CD8-positive, alpha-beta memory T cell (primary cell): ENCODE results near the gene PCGF1. TPM values are rescaled to one million over a fixed set of nuclear protein-coding genes. Genes with fewer than 3 reads are reported as not detected.

ENCODE experiments used
- CTCF ChIA-PET: fragments of 350-600 bp; sonication (Branson Sonifier 250); formaldehyde crosslinking; loops from one replicate; lab custom pipeline; 2021; ENCODE audit warnings: antibody characterized with exemption; lab: Charles Lee
- POLR2A ChIA-PET: fragments of 350-600 bp; sonication (Branson Sonifier 250); formaldehyde crosslinking; loops from one replicate; lab custom pipeline; 2021; ENCODE audit warnings: antibody characterized with exemption; lab: Charles Lee
- DNase-seq, 5 donors: peaks; one replicate each; pipeline versions ENCODE4 v3.0.0 to v3.0.0-alpha.2; 2020 to 2022; ENCODE audit warnings: mixed read lengths in 1 of 5
- H3K27ac ChIP-seq: one replicate; pipeline ENCODE4 v1.7.0; 2013; ENCODE audit warnings: low read depth, mild to moderate bottlenecking, low read length, moderate library complexity
- H3K27me3 ChIP-seq: 2 replicates; pipeline ENCODE4 v1.7.0; 2013; ENCODE audit warnings: low read length, mild to moderate bottlenecking; ENCODE audit not compliant: insufficient read depth, poor library complexity, severe bottlenecking
- H3K36me3 ChIP-seq: 2 replicates; pipeline ENCODE4 v1.7.0; 2013; ENCODE audit warnings: mild to moderate bottlenecking, low read length, moderate library complexity; ENCODE audit not compliant: insufficient read depth
- H3K4me1 ChIP-seq: 2 replicates; pipeline ENCODE4 v1.7.0; 2013; ENCODE audit warnings: mild to moderate bottlenecking, low read length, moderate library complexity; ENCODE audit not compliant: insufficient read depth
- H3K4me3 ChIP-seq: 2 replicates; pipeline ENCODE4 v1.7.0; 2013; ENCODE audit warnings: mild to moderate bottlenecking, low read length
- H3K9me3 ChIP-seq: 2 replicates; pipeline ENCODE4 v1.7.0; 2013; ENCODE audit warnings: mild to moderate bottlenecking, low read length
- H3K27ac Mint-ChIP-seq, 8 donors: one replicate each; pipeline ENCODE4 v1.8.0; 2020 to 2021; ENCODE audit warnings: mixed read lengths in 8 of 8, mild to moderate bottlenecking in 6 of 8, inconsistent platforms in 3 of 8, moderate library complexity in 3 of 8
- H3K27me3 Mint-ChIP-seq, 2 donors: one replicate each; pipeline ENCODE4 v1.8.0; 2020 to 2021; ENCODE audit warnings: mixed read lengths in 2 of 2, mild to moderate bottlenecking in 1 of 2, moderate library complexity in 1 of 2
- H3K36me3 Mint-ChIP-seq, 3 donors: one replicate each; pipeline ENCODE4 v1.8.0; 2020 to 2021; ENCODE audit warnings: mixed read lengths in 3 of 3, inconsistent platforms in 1 of 3, mild to moderate bottlenecking in 1 of 3
- H3K4me1 Mint-ChIP-seq, 3 donors: one replicate each; pipeline ENCODE4 v1.8.0; 2020 to 2021; ENCODE audit warnings: mixed read lengths in 3 of 3, inconsistent platforms in 1 of 3, mild to moderate bottlenecking in 1 of 3
- H3K4me3 Mint-ChIP-seq, 7 donors: one replicate each; pipeline ENCODE4 v1.8.0; 2020 to 2021; ENCODE audit warnings: mixed read lengths in 7 of 7, mild to moderate bottlenecking in 6 of 7, moderate library complexity in 4 of 7, inconsistent platforms in 2 of 7
- H3K9me3 Mint-ChIP-seq, 5 donors: one replicate each; pipeline ENCODE4 v1.8.0; 2020 to 2022; ENCODE audit warnings: mixed read lengths in 5 of 5, mild to moderate bottlenecking in 3 of 5, moderate library complexity in 2 of 5, inconsistent platforms in 1 of 5
- polyA plus RNA-seq: library from polyadenylated mRNA; unstranded; fragments of 300-500 nt; fragmentation: Illumina TruSeq; gene quantifications from one replicate; pipeline ENCODE4 v1.2.3, GENCODE V29; 2021
- total RNA-seq, 2 experiments: library from RNA; stranded (reverse); gene quantifications; one replicate each; pipeline ENCODE4 v1.2.3, GENCODE V29; 2021

Gene PCGF1
- total and polyA plus RNA-seq, 3 experiments from 2014 or later, result 17.2 to 38.7 (median 29.6) TPM

DNA sequence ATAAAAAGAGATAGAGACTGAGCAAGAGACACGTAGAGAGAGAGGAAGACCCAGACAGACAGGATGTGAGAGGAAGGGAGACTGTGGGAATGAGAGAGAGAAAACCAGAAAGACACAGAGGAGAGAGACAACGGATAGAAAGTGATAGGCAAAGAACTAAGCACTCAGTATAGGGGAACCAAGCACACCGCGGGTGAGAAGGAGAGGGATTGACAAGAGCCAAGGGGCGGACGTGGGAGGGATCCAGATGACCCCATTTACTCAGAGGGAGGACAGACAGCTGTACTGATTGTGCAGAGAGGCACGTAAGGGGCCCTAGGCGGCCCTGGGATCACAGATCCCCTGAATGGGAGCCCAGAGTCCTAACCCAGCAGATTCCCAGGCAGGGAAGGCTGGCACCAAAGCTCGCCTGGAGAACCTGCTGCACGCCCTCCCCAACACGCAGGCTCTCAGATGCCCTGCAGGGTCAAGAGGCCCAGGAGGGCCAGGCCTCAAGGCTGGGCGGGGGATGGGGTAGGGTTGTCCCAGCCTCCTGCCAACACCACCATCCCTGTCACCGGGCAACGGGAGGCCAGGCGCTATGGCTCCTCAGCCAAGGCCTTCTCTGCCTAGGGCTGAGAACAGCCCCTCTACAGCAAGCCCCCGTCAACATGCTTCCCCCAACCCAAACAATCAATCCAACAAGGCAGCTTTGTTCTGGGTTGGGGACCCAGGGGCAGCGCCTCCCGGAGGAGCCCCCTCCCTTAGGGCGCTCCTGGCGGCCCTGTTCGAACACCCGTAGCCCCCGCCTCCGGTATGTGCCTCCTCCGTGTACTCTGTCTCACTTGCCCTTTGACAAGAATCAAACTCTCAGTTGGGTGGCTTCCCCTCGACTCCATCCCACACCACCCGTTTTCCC is 45.7 kb upstream of the PCGF1 start:
- peak overlapping the region; percentile 79 for H3K27ac ChIP-seq
- Mint-ChIP-seq H3K4me3 (peak overlapping the region; percentile 75 to 98 (median 79)), H3K27ac (peak overlapping the region; percentile 64 to 89 (median 83)), H3K36me3 (peaks cover 0 to 22% (median 0%) of the 10 kb centered on the region in 3 donors), H3K27me3 (peaks cover 23 to 28% of the 10 kb centered on the region in 2 donors), H3K9me3 (peaks cover 0 to 2% (median 0%) of the 10 kb centered on the region in 5 donors), H3K4me1 (peaks cover 7 to 34% (median 19%) of the 10 kb centered on the region in 3 donors)
- H3K4me3 ChIP-seq, result no peak overlapping the region
- no peak for DNase-seq
- peaks cover 20% of the 10 kb centered on the region for H3K4me1 ChIP-seq
- POLR2A ChIA-PET, result no interaction called here
- no peaks in the 10 kb centered on the region for H3K9me3 ChIP-seq
- no peaks in the 10 kb centered on the region for H3K36me3 ChIP-seq
- CTCF ChIA-PET, result no interaction called here
- H3K27me3 ChIP-seq, result peaks cover 20% of the 10 kb centered on the region

DNA sequence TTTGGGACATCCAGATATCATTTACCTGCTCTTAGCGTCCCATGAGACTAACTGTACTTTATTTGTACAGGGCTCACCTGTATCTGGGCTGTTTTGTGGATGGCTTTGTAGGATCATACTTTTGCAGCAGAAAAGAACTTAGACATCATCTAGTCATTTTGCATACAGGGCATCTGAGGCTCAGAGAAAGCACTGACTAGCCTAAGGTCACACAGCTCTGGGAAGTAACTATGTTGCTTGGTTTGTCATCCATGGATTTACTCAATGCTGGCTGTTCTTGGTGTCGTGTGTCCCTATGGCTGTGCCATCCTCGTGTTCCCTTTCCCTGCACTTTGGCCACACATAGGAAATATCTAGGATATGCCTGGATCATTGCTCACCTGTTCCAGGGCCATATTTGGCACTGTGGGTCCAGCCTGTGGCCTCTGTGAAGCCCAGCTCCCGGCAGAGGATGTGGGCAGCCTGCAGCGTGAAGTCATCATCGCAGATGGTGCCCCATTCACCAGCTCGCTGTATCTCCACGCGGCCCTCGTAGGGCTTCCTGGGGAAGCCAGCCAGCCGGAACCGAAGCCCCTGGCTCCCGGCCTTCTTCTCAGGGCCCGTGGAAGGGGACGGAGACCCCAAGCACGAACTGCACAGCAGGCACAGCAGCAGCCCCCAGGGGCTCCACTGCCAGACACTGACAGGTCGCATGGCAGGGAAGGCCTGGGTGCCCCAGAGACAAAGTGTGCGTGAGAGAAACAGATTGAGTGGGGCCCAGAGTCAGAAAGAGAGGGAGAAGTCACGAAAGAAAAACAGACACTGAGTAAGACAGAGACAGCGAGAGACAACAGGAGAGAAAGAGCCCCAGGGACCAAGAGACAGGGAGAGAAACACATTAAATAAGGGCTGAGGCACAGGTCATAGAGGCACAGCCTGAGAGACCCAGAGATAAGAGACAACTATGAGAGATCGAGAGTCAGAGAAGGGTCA is 44.7 kb upstream of the PCGF1 start:
- H3K9me3 ChIP-seq, result no peaks in the 10 kb centered on the region
- Mint-ChIP-seq H3K36me3 (peaks cover 0 to 19% (median 0%) of the 10 kb centered on the region in 3 donors), H3K4me1 (peaks cover 11 to 36% (median 19%) of the 10 kb centered on the region in 3 donors), H3K4me3 (peak overlapping the region; percentile 22 to 98 (median 74)), H3K27ac (peak overlapping the region in 6 of 8 donors; percentile 17 to 89 (median 74)), H3K9me3 (peaks cover 0 to 2% (median 0%) of the 10 kb centered on the region in 5 donors), H3K27me3 (peaks cover 30 to 36% of the 10 kb centered on the region in 2 donors)
- CTCF ChIA-PET, result interaction anchor here (0.7 to 1.5 kb wide), 2 partner anchors 20 to 69 kb away, joined by 3 to 5 read pairs; partner anchors contain the start of genes CCDC142 and TTC31
- peaks cover 20% of the 10 kb centered on the region for H3K4me1 ChIP-seq
- H3K36me3 ChIP-seq, result no peaks in the 10 kb centered on the region
- POLR2A ChIA-PET, result no interaction called here
- no peak overlapping the region for H3K27ac ChIP-seq
- no peak for DNase-seq
- H3K4me3 ChIP-seq, result no peak overlapping the region
- H3K27me3 ChIP-seq, result peaks cover 24% of the 10 kb centered on the region

DNA sequence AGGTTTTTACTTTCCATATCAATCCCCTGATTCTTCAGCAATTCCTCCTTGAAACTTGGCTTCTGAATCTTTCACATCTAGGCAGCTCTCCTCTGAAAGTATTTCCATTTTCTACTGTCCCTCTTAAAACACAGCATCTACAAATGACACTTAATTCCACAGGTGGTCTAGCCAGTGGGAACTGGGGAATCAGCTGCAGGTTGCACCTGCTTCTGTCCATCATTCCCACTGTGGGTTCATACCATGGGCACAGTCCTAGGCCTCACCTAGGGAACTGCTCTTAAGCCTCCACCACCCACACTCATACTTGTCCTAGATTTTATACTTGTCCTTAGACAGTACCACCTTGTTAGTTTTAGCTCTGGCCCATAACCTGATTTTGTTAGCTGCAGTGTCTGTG is 44.0 kb upstream of the PCGF1 start:
- Histone ChIP-seq H3K36me3 (no peaks in the 10 kb centered on the region), H3K4me1 (peaks cover 20% of the 10 kb centered on the region), H3K9me3 (no peaks in the 10 kb centered on the region), H3K4me3 (no peak overlapping the region), H3K27me3 (peaks cover 24% of the 10 kb centered on the region), H3K27ac (no peak overlapping the region)
- Mint-ChIP-seq H3K27ac (no peak overlapping the region), H3K36me3 (peaks cover 0 to 15% (median 0%) of the 10 kb centered on the region in 3 donors), H3K9me3 (peaks cover 0 to 2% (median 0%) of the 10 kb centered on the region in 5 donors), H3K4me1 (peaks cover 11 to 36% (median 17%) of the 10 kb centered on the region in 3 donors), H3K27me3 (peaks cover 31 to 38% of the 10 kb centered on the region in 2 donors), H3K4me3 (peak overlapping the region in 1 of 7 donors; percentile 89)
- ChIA-PET CTCF (interaction anchor here (0.7 to 1.5 kb wide), 2 partner anchors 19 to 68 kb away, joined by 3 to 5 read pairs; partner anchors contain the start of genes CCDC142 and TTC31), POLR2A (no interaction called here)
- DNase-seq, result no peak

DNA sequence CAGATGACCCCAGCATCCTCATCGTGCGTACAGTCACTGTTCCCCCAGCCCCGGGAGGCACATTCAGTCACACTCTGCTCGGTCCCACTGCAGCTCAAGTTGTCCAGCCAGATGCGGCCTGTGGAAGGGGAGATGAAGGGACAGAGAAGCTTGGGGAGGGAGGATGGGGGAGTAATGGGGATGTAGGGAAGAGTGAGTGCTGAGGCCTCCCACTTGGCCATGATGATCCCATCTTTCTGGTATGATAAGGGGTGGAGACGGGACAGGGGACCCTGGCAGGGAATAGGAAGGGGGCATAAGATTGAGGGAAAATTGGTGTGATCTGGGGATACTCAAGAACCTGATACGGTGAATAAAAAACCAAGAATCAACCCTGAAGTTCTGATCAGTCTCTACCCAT is 42.7 kb upstream of the PCGF1 start:
- CTCF ChIA-PET, result no interaction called here
- Histone ChIP-seq H3K4me1 (peaks cover 13% of the 10 kb centered on the region), H3K4me3 (no peak overlapping the region), H3K9me3 (no peaks in the 10 kb centered on the region), H3K27me3 (peaks cover 24% of the 10 kb centered on the region), H3K36me3 (no peaks in the 10 kb centered on the region), H3K27ac (no peak overlapping the region)
- H3K36me3 Mint-ChIP-seq, result peaks cover 0 to 7% (median 0%) of the 10 kb centered on the region in 3 donors
- peak overlapping the region in 4 of 7 donors; percentile 9 to 61 (median 26) for H3K4me3 Mint-ChIP-seq
- POLR2A ChIA-PET, result no interaction called here
- peaks cover 32 to 44% of the 10 kb centered on the region in 2 donors for H3K27me3 Mint-ChIP-seq
- H3K27ac Mint-ChIP-seq, result peak overlapping the region in 2 of 8 donors; percentile 8 to 12
- peaks cover 11 to 23% (median 11%) of the 10 kb centered on the region in 3 donors for H3K4me1 Mint-ChIP-seq
- DNase-seq, result no peak
- H3K9me3 Mint-ChIP-seq, result peaks cover 0 to 2% (median 0%) of the 10 kb centered on the region in 5 donors

DNA sequence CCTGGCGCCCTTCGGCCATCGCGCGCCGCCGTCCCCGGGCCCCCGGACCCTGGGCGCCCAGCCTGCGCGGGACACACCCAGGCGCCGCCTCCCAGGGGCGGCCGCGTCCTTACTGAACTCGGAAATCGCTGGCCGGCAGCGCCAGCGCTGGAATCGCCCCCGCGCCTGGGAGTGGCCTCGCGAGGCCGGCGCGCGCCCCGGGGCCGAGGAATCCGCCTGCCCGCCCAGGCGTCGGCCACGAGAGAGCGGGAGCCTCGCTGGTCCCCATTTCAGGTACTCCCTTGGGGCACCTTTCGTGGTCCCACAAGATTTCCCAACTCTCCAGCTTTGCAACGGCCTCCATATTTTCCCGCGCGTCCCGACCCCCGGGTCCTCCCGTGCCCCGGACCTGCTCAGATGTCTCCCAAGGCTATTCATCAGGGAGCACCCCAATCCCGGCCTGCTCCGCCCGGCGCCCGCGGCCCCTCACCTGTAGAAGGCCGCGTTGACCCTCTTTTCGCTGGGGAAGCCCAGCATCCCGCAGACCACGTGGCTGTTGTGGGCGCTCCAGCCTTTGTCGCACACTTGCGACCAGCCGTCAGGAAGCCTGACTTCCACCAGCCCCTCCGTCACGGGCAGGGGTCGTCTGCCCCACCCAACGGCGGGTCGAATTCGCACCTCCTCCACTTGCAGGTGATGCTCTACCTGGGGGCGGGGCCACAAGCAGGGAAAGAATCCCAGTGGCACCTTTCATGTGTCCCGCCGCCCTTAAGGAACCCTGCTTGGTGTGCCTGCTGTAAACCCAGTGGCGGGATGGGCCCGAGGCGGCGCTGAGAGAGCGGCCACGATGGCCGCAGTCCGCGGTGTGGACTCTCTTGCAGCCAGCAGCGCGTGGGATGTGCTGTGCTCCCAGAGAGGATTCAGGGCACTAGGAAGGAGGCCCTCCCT is 41.7 kb upstream of the PCGF1 start:
- H3K27me3 ChIP-seq, result peaks cover 24% of the 10 kb centered on the region
- H3K4me3 Mint-ChIP-seq, result peak overlapping the region in 6 of 7 donors; percentile 17 to 66 (median 42)
- H3K27ac Mint-ChIP-seq, result peak overlapping the region in 2 of 8 donors; percentile 12 to 66
- ChIA-PET CTCF (no interaction called here), POLR2A (no interaction called here)
- peaks cover 9 to 16% (median 11%) of the 10 kb centered on the region in 3 donors for H3K4me1 Mint-ChIP-seq
- peaks cover 0 to 2% (median 0%) of the 10 kb centered on the region in 5 donors for H3K9me3 Mint-ChIP-seq
- no peaks in the 10 kb centered on the region for H3K36me3 Mint-ChIP-seq
- no peaks in the 10 kb centered on the region for H3K9me3 ChIP-seq
- peaks cover 35 to 47% of the 10 kb centered on the region in 2 donors for H3K27me3 Mint-ChIP-seq
- H3K4me3 ChIP-seq, result peak overlapping the region; percentile 32
- peaks cover 12% of the 10 kb centered on the region for H3K4me1 ChIP-seq
- H3K27ac ChIP-seq, result no peak overlapping the region
- DNase-seq, result no peak
- H3K36me3 ChIP-seq, result no peaks in the 10 kb centered on the region

DNA sequence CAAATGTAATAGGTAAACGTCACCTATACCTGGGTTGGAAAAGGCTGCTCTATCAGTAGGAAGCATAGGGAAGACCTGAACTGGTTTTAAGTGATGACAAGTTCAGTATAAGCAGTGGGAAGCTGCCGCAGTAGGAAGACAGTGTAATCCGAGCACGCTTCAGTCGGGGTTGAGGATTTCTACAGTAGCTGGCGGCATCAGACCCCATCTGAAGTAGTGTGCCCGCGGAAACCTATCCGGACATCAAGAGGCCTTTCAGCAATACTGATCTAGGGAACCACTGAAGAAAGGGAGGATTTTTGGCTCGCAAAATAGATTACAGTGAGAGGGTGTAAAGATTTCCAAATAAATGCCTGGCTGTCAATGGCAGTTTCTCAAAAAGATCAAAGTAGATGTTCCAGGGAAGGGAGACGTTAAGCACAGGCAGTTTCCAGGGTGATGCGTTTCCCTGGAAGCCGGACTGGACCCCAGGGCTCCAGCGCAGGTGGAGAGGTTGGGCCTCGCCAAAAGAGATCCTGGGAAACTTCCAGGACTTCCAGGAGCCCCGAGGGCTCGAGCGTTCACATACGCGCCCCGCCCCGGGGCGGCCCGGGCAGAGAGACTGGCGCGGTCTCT is 40.9 kb upstream of the PCGF1 start:
- Mint-ChIP-seq H3K27me3 (peaks cover 37 to 48% of the 10 kb centered on the region in 2 donors), H3K4me1 (peaks cover 6 to 13% (median 7%) of the 10 kb centered on the region in 3 donors), H3K27ac (no peak overlapping the region), H3K9me3 (peaks cover 0 to 2% (median 0%) of the 10 kb centered on the region in 5 donors), H3K36me3 (no peaks in the 10 kb centered on the region), H3K4me3 (peak overlapping the region; percentile 28 to 77 (median 57))
- DNase-seq, result no peak
- Histone ChIP-seq H3K9me3 (no peaks in the 10 kb centered on the region), H3K27me3 (peaks cover 24% of the 10 kb centered on the region), H3K27ac (no peak overlapping the region), H3K4me3 (peak overlapping the region; percentile 12), H3K4me1 (peaks cover 12% of the 10 kb centered on the region), H3K36me3 (no peaks in the 10 kb centered on the region)
- ChIA-PET CTCF (no interaction called here), POLR2A (no interaction called here)
